ENCODE data around the gene SIAH3. TPM values are rescaled to one million over a fixed set of nuclear protein-coding genes. Genes with fewer than 3 reads are reported as not detected.

SIAH3 gene
- polyA plus RNA-seq, 1 donor from 2014 or later, result 4.9 TPM

DNA sequence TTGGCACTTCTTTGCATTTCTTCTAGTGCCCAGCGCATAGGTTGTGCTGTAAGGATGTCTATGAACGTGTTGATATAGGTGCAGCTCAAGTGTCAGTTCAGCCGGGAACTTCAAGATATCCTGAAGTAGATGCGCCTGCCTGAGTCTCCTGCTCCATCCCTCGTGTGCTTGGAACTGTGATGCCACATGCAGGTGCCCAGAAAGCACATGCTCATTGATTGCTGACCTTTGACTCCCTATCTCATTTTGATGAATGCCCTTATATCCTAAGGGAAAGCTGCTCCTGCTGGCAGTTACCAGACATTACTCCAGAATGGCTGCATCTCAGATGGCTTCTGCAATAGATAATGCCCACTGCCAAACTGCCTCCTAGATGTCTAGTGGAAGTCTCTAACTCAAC is 108.6 kb downstream of the SIAH3 start:
- Histone ChIP-seq H3K9me3 (ENCODE audit: low read length) (no peaks in the 10 kb centered on the region), H3K36me3 (ENCODE audit: insufficient read depth, low read length) (no peaks in the 10 kb centered on the region), H3K79me2 (replicated peaks; ENCODE audit: insufficient read depth, low read length) (no peaks in the 10 kb centered on the region), H3K4me3 (ENCODE audit: low read length) (no peak overlapping the region), H3F3A (ENCODE audit: insufficient read depth, low read length, poor library complexity, severe bottlenecking) (no peaks in the 10 kb centered on the region), H4K20me1 (ENCODE audit: insufficient read depth) (no peaks in the 10 kb centered on the region), H3K9ac (ENCODE audit: low read length) (no peak overlapping the region), H3K27me3 (ENCODE audit: insufficient read depth, low read depth, low read length) (no peaks in the 10 kb centered on the region), H3K27ac (ENCODE audit: low read length) (no peak overlapping the region), H3K4me2 (ENCODE audit: low read length) (no peak overlapping the region), H2AFZ (ENCODE audit: low read depth, low read length) (no peak overlapping the region), H3K9me2 (ENCODE audit: insufficient read depth, low read length) (no peaks in the 10 kb centered on the region)
- TF ChIP-seq TAF1 (IDR thresholded peaks at IDR 0.05; ENCODE audit: low read depth) (no peak), MXI1 (conservative IDR thresholded peaks at IDR 0.05; ENCODE audit: poor library complexity, severe bottlenecking) (no peak), POLR2AphosphoS5 (IDR thresholded peaks at IDR 0.05) (no peak), CTCF (IDR thresholded peaks at IDR 0.05; ENCODE audit: poor library complexity, severe bottlenecking) (no peak), EZH2 (IDR thresholded peaks at IDR 0.05; ENCODE audit: borderline replicate concordance, insufficient read depth, low read length, poor library complexity, severe bottlenecking) (no peak)

GRCh38 chr13:45737571-45738017 is 114.0 kb downstream of the SIAH3 start:
- H3F3A ChIP-seq (ENCODE audit: insufficient read depth, low read length, poor library complexity, severe bottlenecking), result no peaks in the 10 kb centered on the region
- no peaks in the 10 kb centered on the region for H3K9me2 ChIP-seq (ENCODE audit: insufficient read depth, low read length)
- no peaks in the 10 kb centered on the region for H3K9me3 ChIP-seq (ENCODE audit: low read length)
- H2AFZ ChIP-seq (ENCODE audit: low read depth, low read length), result no peak overlapping the region
- no peaks in the 10 kb centered on the region for H4K20me1 ChIP-seq (ENCODE audit: insufficient read depth)
- H3K9ac ChIP-seq (ENCODE audit: low read length), result no peak overlapping the region
- H3K4me2 ChIP-seq (ENCODE audit: low read length), result no peak overlapping the region
- H3K36me3 ChIP-seq (ENCODE audit: insufficient read depth, low read length), result no peaks in the 10 kb centered on the region
- H3K4me3 ChIP-seq (ENCODE audit: low read length), result no peak overlapping the region
- no peaks in the 10 kb centered on the region for H3K27me3 ChIP-seq (ENCODE audit: insufficient read depth, low read depth, low read length)
- H3K27ac ChIP-seq (ENCODE audit: low read length), result no peak overlapping the region
- H3K79me2 ChIP-seq (replicated peaks; ENCODE audit: insufficient read depth, low read length), result no peaks in the 10 kb centered on the region
- TF ChIP-seq TAF1 (IDR thresholded peaks at IDR 0.05; ENCODE audit: low read depth) (no peak), POLR2AphosphoS5 (IDR thresholded peaks at IDR 0.05) (no peak)

DNA sequence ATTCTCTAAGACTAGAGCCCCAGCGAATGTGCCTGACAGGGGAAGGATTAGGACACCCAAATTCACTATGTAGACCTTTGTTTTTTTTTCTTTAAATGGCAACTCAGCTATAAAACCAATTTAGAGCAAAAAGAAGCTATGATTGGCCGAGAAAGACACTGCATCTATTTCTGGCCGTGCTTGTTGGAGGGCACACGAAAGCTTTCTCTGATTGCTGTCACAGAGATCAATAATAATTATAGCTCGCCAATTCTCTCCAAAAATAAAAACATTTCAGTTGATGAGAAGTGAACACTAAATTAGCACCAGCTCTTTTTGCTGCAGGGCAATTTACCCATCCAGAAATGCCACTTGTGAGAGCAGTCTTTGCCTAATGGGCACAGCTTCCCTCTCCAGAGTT is 118.2 kb downstream of the SIAH3 start:
- no peaks in the 10 kb centered on the region for H3K27me3 ChIP-seq (ENCODE audit: insufficient read depth, low read depth, low read length)
- H4K20me1 ChIP-seq (ENCODE audit: insufficient read depth), result no peaks in the 10 kb centered on the region
- no peak for TF ChIP-seq POLR2AphosphoS5 (IDR thresholded peaks at IDR 0.05)
- TF ChIP-seq MXI1 (conservative IDR thresholded peaks at IDR 0.05; ENCODE audit: poor library complexity, severe bottlenecking), result no peak
- TF ChIP-seq CTCF (IDR thresholded peaks at IDR 0.05; ENCODE audit: poor library complexity, severe bottlenecking), result no peak
- no peak for TF ChIP-seq TAF1 (IDR thresholded peaks at IDR 0.05; ENCODE audit: low read depth)
- TF ChIP-seq REST (IDR thresholded peaks at IDR 0.05; ENCODE audit: borderline replicate concordance), result no peak
- TF ChIP-seq RAD21 (conservative IDR thresholded peaks at IDR 0.05), result no peak
- TF ChIP-seq EZH2 (IDR thresholded peaks at IDR 0.05; ENCODE audit: borderline replicate concordance, insufficient read depth, low read length, poor library complexity, severe bottlenecking), result no peak
- TF ChIP-seq EP300 (conservative IDR thresholded peaks at IDR 0.05; ENCODE audit: poor library complexity, severe bottlenecking), result no peak
- no peak for TF ChIP-seq SMC3 (conservative IDR thresholded peaks at IDR 0.05; ENCODE audit: poor library complexity)
- no peaks in the 10 kb centered on the region for H3K36me3 ChIP-seq (ENCODE audit: insufficient read depth, low read length)
- no peaks in the 10 kb centered on the region for H3K79me2 ChIP-seq (replicated peaks; ENCODE audit: insufficient read depth, low read length)
- H3K9ac ChIP-seq (ENCODE audit: low read length), result no peak overlapping the region
- no peak overlapping the region for H3K27ac ChIP-seq (ENCODE audit: low read length)
- H3F3A ChIP-seq (ENCODE audit: insufficient read depth, low read length, poor library complexity, severe bottlenecking), result no peaks in the 10 kb centered on the region
- no peak overlapping the region for H3K4me3 ChIP-seq (ENCODE audit: low read length)
- no peaks in the 10 kb centered on the region for H3K9me2 ChIP-seq (ENCODE audit: insufficient read depth, low read length)
- no peak overlapping the region for H2AFZ ChIP-seq (ENCODE audit: low read depth, low read length)
- H3K4me2 ChIP-seq (ENCODE audit: low read length), result no peak overlapping the region
- H3K9me3 ChIP-seq (ENCODE audit: low read length), result no peaks in the 10 kb centered on the region

Data from neural cell (in vitro differentiated cells).